HG03175 (cell line): Measurements from ENCODE around the gene STAT3.
"Not testable (repeated sequence)": the region's sequence is repeated elsewhere in the genome, so short reads cannot be mapped to it uniquely, and the experiment has no call there.

ENCODE experiments used
- ATAC-seq: cut with Tn5 transposase; IDR thresholded peaks from one replicate; pipeline ENCODE4 v1.9.1; 2021; ENCODE audit warnings: mild to moderate bottlenecking, moderate library complexity; ENCODE audit not compliant: unreplicated experiment

STAT3 gene

GRCh38 chr17:42317967-42318366, 70.3 kb downstream of the STAT3 start:
- ATAC-seq = not testable (repeated sequence)

- no peak for ATAC-seq
Observed at GRCh38 chr17:42317266-42317845, 70.9 kb downstream of the STAT3 start.

- ATAC-seq = no peak
Observed at GRCh38 chr17:42316755-42317154, 71.5 kb downstream of the STAT3 start.

GRCh38 chr17:42315402-42316156, 72.7 kb downstream of the STAT3 start:
- ATAC-seq = no peak

- ATAC-seq = no peak
Observed at GRCh38 chr17:42313773-42314566, 74.3 kb downstream of the STAT3 start.

- no peak for ATAC-seq
Observed at GRCh38 chr17:42313389-42313772, 74.9 kb downstream of the STAT3 start.

- no peak for ATAC-seq
Observed at GRCh38 chr17:42312285-42313130, 75.7 kb downstream of the STAT3 start.

- no peak for ATAC-seq
Observed at GRCh38 chr17:42312035-42312284, 76.3 kb downstream of the STAT3 start.

GRCh38 chr17:42311240-42312034, 76.8 kb downstream of the STAT3 start:
- no peak for ATAC-seq

GRCh38 chr17:42310787-42311215, 77.4 kb downstream of the STAT3 start:
- ATAC-seq = no peak

- ATAC-seq = no peak
Observed at GRCh38 chr17:42309986-42310786, 78.1 kb downstream of the STAT3 start.

GRCh38 chr17:42309142-42309541, 79.1 kb downstream of the STAT3 start:
- no peak for ATAC-seq

- ATAC-seq = no peak
Observed at GRCh38 chr17:42308446-42308845, 79.8 kb downstream of the STAT3 start.

- no peak for ATAC-seq
Observed at GRCh38 chr17:42307362-42307927, 80.8 kb downstream of the STAT3 start.

- ATAC-seq = no peak
Observed at GRCh38 chr17:42306385-42306667, 81.9 kb downstream of the STAT3 start.

- ATAC-seq = no peak
Observed at GRCh38 chr17:42305543-42306384, 82.5 kb downstream of the STAT3 start.

- not testable (repeated sequence) for ATAC-seq
Observed at GRCh38 chr17:42305031-42305330, 83.3 kb downstream of the STAT3 start.

- no peak for ATAC-seq
Observed at GRCh38 chr17:42304187-42305030, 83.8 kb downstream of the STAT3 start.
